Neuronal stem cell (in vitro differentiated cells): ENCODE measurements around the gene ITGAL.

Experiments
- DNase-seq: peaks from one replicate; pipeline ENCODE4 v3.0.0-alpha.2; 2013; ENCODE audit warnings: low spot score
- H2AFZ ChIP-seq: one replicate; pipeline ENCODE4 v1.6.1; 2013; ENCODE audit warnings: mild to moderate bottlenecking, low read length, inconsistent platforms
- H2AK5ac ChIP-seq: 2 replicates; pipeline ENCODE4 v1.6.1; 2013; ENCODE audit warnings: low read depth, mild to moderate bottlenecking, inconsistent platforms, low read length, moderate library complexity, mixed read lengths
- H2BK120ac ChIP-seq: 2 replicates; pipeline ENCODE4 v1.6.1; 2013; ENCODE audit warnings: low read depth, mild to moderate bottlenecking, inconsistent platforms, low read length, moderate library complexity, mixed read lengths
- H2BK12ac ChIP-seq: one replicate; pipeline ENCODE4 v1.6.1; 2013; ENCODE audit warnings: low read length, inconsistent platforms
- H2BK15ac ChIP-seq: 2 replicates; pipeline ENCODE4 v1.6.1; 2013; ENCODE audit warnings: mild to moderate bottlenecking, low read length, inconsistent platforms, mixed read lengths
- H2BK5ac ChIP-seq: one replicate; pipeline ENCODE4 v1.6.1; 2013; ENCODE audit warnings: inconsistent platforms, mild to moderate bottlenecking, low read length, moderate library complexity
- H3K14ac ChIP-seq: one replicate; pipeline ENCODE4 v1.6.1; 2013; ENCODE audit warnings: low read length, inconsistent platforms
- H3K18ac ChIP-seq: 2 replicates; pipeline ENCODE4 v1.6.1; 2013; ENCODE audit warnings: low read length, inconsistent platforms
- H3K23ac ChIP-seq: 2 replicates; pipeline ENCODE4 v1.6.1; 2013; ENCODE audit warnings: low read depth, mild to moderate bottlenecking, mixed read lengths, low read length, inconsistent platforms; ENCODE audit not compliant: poor library complexity
- H3K27ac ChIP-seq: replicated peaks from 3 replicates; pipeline ENCODE4 v1.5.1; 2013; ENCODE audit warnings: low read length, inconsistent platforms
- H3K27me3 ChIP-seq, 3 experiments: 2 replicates each; pipeline ENCODE4 v1.6.1; 2013; ENCODE audit warnings: low read length in 3 of 3, mild to moderate bottlenecking in 2 of 3, inconsistent platforms in 1 of 3, low read depth in 1 of 3, mixed read lengths in 1 of 3, moderate library complexity in 1 of 3; ENCODE audit not compliant: control insufficient read depth in 3 of 3, insufficient read depth in 3 of 3
- H3K36me3 ChIP-seq, 2 donors: replicated peaks in 1 of 2; 2 replicates each; pipeline ENCODE4 v1.6.1; 2013; ENCODE audit warnings: low read length in 2 of 2; ENCODE audit not compliant: control insufficient read depth in 2 of 2, insufficient read depth in 2 of 2
- H3K4ac ChIP-seq: 2 replicates; pipeline ENCODE4 v1.6.1; 2013; ENCODE audit warnings: inconsistent platforms, mild to moderate bottlenecking, low read length, moderate library complexity
- H3K4me1 ChIP-seq, 2 donors: 1 replicate in 1 of 2; 2 replicates in 1 of 2; pipeline ENCODE4 v1.6.1; 2013; ENCODE audit warnings: low read length in 2 of 2, low read depth in 1 of 2; ENCODE audit not compliant: control insufficient read depth in 2 of 2, insufficient read depth in 1 of 2
- H3K4me2 ChIP-seq: one replicate; pipeline ENCODE4 v1.6.1; 2013; ENCODE audit warnings: mild to moderate bottlenecking, low read length, inconsistent platforms; ENCODE audit not compliant: insufficient read depth, poor library complexity, severe bottlenecking
- H3K4me3 ChIP-seq, 2 donors: 2 replicates each; pipeline ENCODE4 v1.5.1; 2013; ENCODE audit warnings: low read length in 2 of 2, mild to moderate bottlenecking in 2 of 2, inconsistent platforms in 1 of 2, moderate library complexity in 1 of 2
- H3K79me1 ChIP-seq: one replicate; pipeline ENCODE4 v1.6.1; 2013; ENCODE audit warnings: low read depth, mild to moderate bottlenecking, inconsistent platforms, low read length, moderate library complexity
- H3K9ac ChIP-seq: one replicate; pipeline ENCODE4 v1.6.1; 2013; ENCODE audit warnings: mild to moderate bottlenecking, low read depth, low read length, inconsistent platforms; ENCODE audit not compliant: poor library complexity
- H3K9me3 ChIP-seq, 2 donors: replicated peaks in 1 of 2; 2 replicates each; pipeline versions ENCODE3 to v1.6.1; 2013; ENCODE audit warnings: low read length in 2 of 2, mild to moderate bottlenecking in 2 of 2, inconsistent platforms in 1 of 2, low read depth in 1 of 2, mixed read lengths in 1 of 2, moderate library complexity in 1 of 2; ENCODE audit not compliant: control insufficient read depth in 2 of 2, insufficient read depth in 1 of 2
- H4K8ac ChIP-seq: one replicate; pipeline ENCODE4 v1.6.1; 2013; ENCODE audit warnings: low read depth, mild to moderate bottlenecking, inconsistent platforms, low read length, moderate library complexity
- H4K91ac ChIP-seq: one replicate; pipeline ENCODE4 v1.6.1; 2013; ENCODE audit warnings: low read length, low read depth, mild to moderate bottlenecking, inconsistent platforms; ENCODE audit not compliant: poor library complexity
- WGBS, 2 donors: extraction: QIAGEN DNeasy Blood & Tissue Kit; methylation state at CpG; one replicate each; pipeline ENCODE4 v1.1.7; 2013; ENCODE audit warnings: missing lambda C conversion rate in 2 of 2, mixed read lengths in 1 of 2; ENCODE audit not compliant: insufficient read length in 2 of 2, insufficient replicate concordance in 1 of 2; ENCODE audit errors: extremely low coverage in 2 of 2; 5-methylcytosine and 5-hydroxymethylcytosine counted together

ITGAL gene

DNA sequence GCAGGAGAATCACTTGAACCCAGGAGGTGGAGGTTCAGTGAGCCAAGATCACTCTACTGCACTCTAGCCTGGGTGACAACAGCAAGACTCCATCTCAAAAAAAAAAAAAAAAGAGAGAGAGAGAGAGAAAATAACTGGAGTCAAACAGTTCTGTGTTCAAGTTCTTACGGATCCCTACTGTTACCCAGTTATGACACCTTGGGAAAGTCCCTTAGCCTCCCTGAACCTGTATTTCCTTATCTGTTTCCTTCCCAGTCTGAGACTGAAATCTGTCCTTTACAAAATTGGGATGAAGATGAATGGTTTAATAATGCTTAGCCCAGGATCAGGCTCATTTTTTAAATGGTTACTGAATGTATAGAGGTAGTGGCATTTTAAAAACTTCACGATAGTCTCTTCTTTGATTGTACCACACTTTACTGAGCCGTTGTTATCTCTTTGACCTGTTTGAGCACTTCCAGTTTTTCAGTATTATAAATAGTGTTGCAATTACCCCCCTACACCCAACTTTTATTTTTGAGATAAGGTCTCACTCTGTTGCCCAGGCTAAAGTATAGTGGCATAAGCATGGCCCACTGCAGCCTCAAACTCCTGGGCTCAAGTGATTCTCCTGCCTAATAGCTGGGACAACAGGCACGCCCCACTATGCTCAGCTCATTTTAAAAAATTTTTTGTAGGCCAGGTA is 36.7 kb downstream of the ITGAL start:
- Histone ChIP-seq H3K9ac (no peak overlapping the region), H2AK5ac (no peak overlapping the region), H2BK12ac (no peak overlapping the region), H3K23ac (no peak overlapping the region), H3K4me1 (no peaks in the 10 kb centered on the region), H4K91ac (no peak overlapping the region), H3K27me3 (peaks cover 0 to 24% (median 0%) of the 10 kb centered on the region in 3 experiments), H4K8ac (no peak overlapping the region), H2BK15ac (no peak overlapping the region), H3K14ac (no peak overlapping the region), H3K18ac (no peak overlapping the region), H3K4ac (no peak overlapping the region), H3K9me3 (no peaks in the 10 kb centered on the region), H2AFZ (no peak overlapping the region), H3K4me3 (no peak overlapping the region), H3K36me3 (no peaks in the 10 kb centered on the region), H2BK120ac (no peak overlapping the region), H2BK5ac (no peak overlapping the region), H3K79me1 (no peaks in the 10 kb centered on the region), H3K4me2 (no peak overlapping the region), H3K27ac (no peak overlapping the region)
- WGBS, 2 donors: no CpG with 5 or more reads among the region's 4 CpGs
- no peak for DNase-seq

- DNase-seq: no peak
- Histone ChIP-seq H2BK120ac (no peak overlapping the region), H3K9ac (no peak overlapping the region), H4K91ac (no peak overlapping the region), H2BK15ac (no peak overlapping the region), H3K4me3 (no peak overlapping the region), H3K4me1 (no peaks in the 10 kb centered on the region), H3K18ac (no peak overlapping the region), H3K79me1 (no peaks in the 10 kb centered on the region), H3K9me3 (no peaks in the 10 kb centered on the region), H3K4ac (no peak overlapping the region), H2AK5ac (no peak overlapping the region), H3K27me3 (peaks cover 0 to 16% (median 0%) of the 10 kb centered on the region in 3 experiments), H4K8ac (no peak overlapping the region), H3K27ac (no peak overlapping the region), H3K14ac (no peak overlapping the region), H2BK12ac (no peak overlapping the region), H3K4me2 (no peak overlapping the region), H3K23ac (no peak overlapping the region), H2AFZ (no peak overlapping the region), H2BK5ac (no peak overlapping the region), H3K36me3 (no peaks in the 10 kb centered on the region)
- no CpG with 5 or more reads among the region's 4 CpGs for WGBS, 2 donors
Measured at GRCh38 chr16:30510376-30510938, 37.9 kb downstream of the ITGAL start.

DNA sequence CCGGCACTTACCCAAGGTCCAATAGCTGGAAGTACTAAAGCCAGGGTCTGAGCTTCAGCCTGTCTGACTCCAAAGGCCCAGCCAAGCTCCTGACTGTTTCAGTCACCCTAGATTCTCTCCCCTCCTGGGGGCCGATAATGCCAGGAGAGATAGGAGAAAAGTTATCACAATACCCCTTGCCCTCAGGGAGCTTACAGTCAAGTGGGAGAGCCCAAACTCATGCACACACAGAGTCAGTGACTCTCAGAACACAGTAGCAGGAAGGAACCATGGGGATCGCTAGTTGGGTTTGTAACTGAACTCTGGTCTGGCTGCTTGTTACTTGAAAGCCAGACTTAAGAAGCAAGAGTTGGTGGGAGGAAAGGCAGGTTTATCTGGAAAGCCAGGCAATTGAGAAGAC is 39.0 kb downstream of the ITGAL start:
- WGBS, 2 donors: no CpG with 5 or more reads among the region's 3 CpGs
- no peaks in the 10 kb centered on the region for H3K9me3 ChIP-seq

DNA sequence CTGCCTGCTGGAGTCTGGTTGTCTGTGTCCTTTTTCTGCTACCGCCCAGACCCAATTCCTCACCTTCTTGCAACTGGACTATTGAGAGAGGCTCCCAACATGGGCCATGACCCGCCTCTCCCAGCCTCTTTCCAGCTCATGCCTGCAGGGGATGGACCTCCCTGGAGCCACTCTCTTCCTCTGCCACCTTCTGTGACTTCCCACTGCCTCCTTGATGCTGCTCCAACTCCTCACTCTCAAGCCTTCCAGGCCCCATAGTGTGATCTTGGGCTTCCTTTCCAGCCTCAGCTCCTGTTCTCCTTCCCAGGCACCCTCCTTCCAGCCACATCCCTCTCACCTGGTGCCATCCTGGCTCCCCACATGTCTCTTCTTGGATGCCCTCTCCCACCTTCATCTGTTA is 42.7 kb downstream of the ITGAL start:
- no peak for DNase-seq
- Histone ChIP-seq H3K36me3 (no peaks in the 10 kb centered on the region), H2BK120ac (no peak overlapping the region), H3K27me3 (peaks cover 0 to 15% (median 0%) of the 10 kb centered on the region in 3 experiments), H4K8ac (no peak overlapping the region), H3K4me3 (no peak overlapping the region), H3K14ac (no peak overlapping the region), H3K4me2 (no peak overlapping the region), H2BK12ac (no peak overlapping the region), H3K4me1 (no peaks in the 10 kb centered on the region), H3K9me3 (no peaks in the 10 kb centered on the region), H4K91ac (no peak overlapping the region), H3K9ac (peak overlapping the region; percentile 38), H3K27ac (no peak overlapping the region), H3K4ac (no peak overlapping the region), H2BK15ac (no peak overlapping the region), H2BK5ac (no peak overlapping the region), H3K23ac (no peak overlapping the region), H3K79me1 (no peaks in the 10 kb centered on the region), H3K18ac (no peak overlapping the region), H2AFZ (no peak overlapping the region), H2AK5ac (no peak overlapping the region)
- WGBS, 2 donors: no CpG with 5 or more reads among the region's 2 CpGs

More for the DNA sequence above, 39.0 kb downstream of the ITGAL start:
- DNase-seq: no peak
- H3K27me3 ChIP-seq: peaks cover 0 to 15% (median 0%) of the 10 kb centered on the region in 3 experiments
- H3K23ac ChIP-seq: no peak overlapping the region
- H2BK120ac ChIP-seq: no peak overlapping the region
- H2AFZ ChIP-seq: no peak overlapping the region
- H4K91ac ChIP-seq: no peak overlapping the region
- no peak overlapping the region for H3K9ac ChIP-seq
- H2BK5ac ChIP-seq: no peak overlapping the region
- no peaks in the 10 kb centered on the region for H3K36me3 ChIP-seq
- no peak overlapping the region for H4K8ac ChIP-seq
- H2AK5ac ChIP-seq: no peak overlapping the region
- no peak overlapping the region for H3K14ac ChIP-seq
- no peak overlapping the region for H3K27ac ChIP-seq
- no peak overlapping the region for H3K18ac ChIP-seq
- no peak overlapping the region for H3K4me2 ChIP-seq
- no peaks in the 10 kb centered on the region for H3K79me1 ChIP-seq
- no peak overlapping the region for H2BK12ac ChIP-seq
- no peaks in the 10 kb centered on the region for H3K4me1 ChIP-seq
- no peak overlapping the region for H3K4ac ChIP-seq
- no peak overlapping the region for H3K4me3 ChIP-seq
- no peak overlapping the region for H2BK15ac ChIP-seq
